ENCODE data around the gene C1QTNF7.

The C1QTNF7 gene

GRCh38 chr4:15427701-15428100, at the start of gene C1QTNF7:
TSS of gene C1QTNF7 (plus strand) at chr4:15428033. CDS start at chr4:15435744, 7,711 bp downstream.
- DNase-seq, result no peak

GRCh38 chr4:15378062-15378461, 49.8 kb upstream of the C1QTNF7 start:
- DNase-seq, result no peak

GRCh38 chr4:15378493-15378892, 49.3 kb upstream of the C1QTNF7 start:
- DNase-seq, result no peak

- DNase-seq, result no peak
Observed at GRCh38 chr4:15381806-15382338, 46.0 kb upstream of the C1QTNF7 start.

GRCh38 chr4:15382669-15383273, 45.1 kb upstream of the C1QTNF7 start:
- DNase-seq, result no peak

- DNase-seq, result no peak
Observed at GRCh38 chr4:15385515-15385914, 42.3 kb upstream of the C1QTNF7 start.

GRCh38 chr4:15385928-15386327, 41.9 kb upstream of the C1QTNF7 start:
- DNase-seq, result no peak

- DNase-seq, result no peak
Observed at GRCh38 chr4:15390494-15390893, 37.3 kb upstream of the C1QTNF7 start.

- DNase-seq, result no peak
Observed at GRCh38 chr4:15392053-15392805, 35.6 kb upstream of the C1QTNF7 start.

GRCh38 chr4:15395311-15395710, 32.5 kb upstream of the C1QTNF7 start:
- no peak for DNase-seq

GRCh38 chr4:15396157-15396800, 31.6 kb upstream of the C1QTNF7 start:
- peak; percentile 31 for DNase-seq

GRCh38 chr4:15398001-15398400, 29.8 kb upstream of the C1QTNF7 start:
- DNase-seq, result no peak

GRCh38 chr4:15398732-15399131, 29.1 kb upstream of the C1QTNF7 start:
- no peak for DNase-seq

GRCh38 chr4:15400226-15400625, 27.6 kb upstream of the C1QTNF7 start:
- DNase-seq, result no peak

- peak; percentile 7 for DNase-seq
Observed at GRCh38 chr4:15400981-15401671, 26.7 kb upstream of the C1QTNF7 start.

GRCh38 chr4:15402146-15402545, 25.7 kb upstream of the C1QTNF7 start:
- DNase-seq, result no peak

GRCh38 chr4:15402974-15403373, 24.9 kb upstream of the C1QTNF7 start:
- DNase-seq, result no peak

- DNase-seq, result no peak
Observed at GRCh38 chr4:15405018-15405417, 22.8 kb upstream of the C1QTNF7 start.

GRCh38 chr4:15410750-15411149, 17.1 kb upstream of the C1QTNF7 start:
- no peak for DNase-seq

- DNase-seq, result no peak
Observed at GRCh38 chr4:15412461-15412860, 15.4 kb upstream of the C1QTNF7 start.

GRCh38 chr4:15413010-15413622, 14.7 kb upstream of the C1QTNF7 start:
- no peak for DNase-seq

- DNase-seq, result no peak
Observed at GRCh38 chr4:15413623-15414019, 14.2 kb upstream of the C1QTNF7 start.

Measured in RPMI8226 (cell line).